Activated T-helper 17 cell treated with anti-CD3 and anti-CD28 coated beads, Interleukin-2, amount 50 U/mL, for 72 hours (primary cell): ENCODE results near the gene MAFG. TPM values are rescaled to one million over a fixed set of nuclear protein-coding genes. Genes with fewer than 3 reads are reported as not detected.
"Not testable (repeated sequence)": the region's sequence is repeated elsewhere in the genome, so short reads cannot be mapped to it uniquely, and the experiment has no call there.

ENCODE experiments used
- ATAC-seq: fragments of 150-1000 bp; cut with Tn5 transposase; replicated peaks from 2 replicates; pipeline ENCODE4 v1.10.0; 2021; ENCODE audit warnings: mild to moderate bottlenecking, moderate library complexity
- H3K27ac Mint-ChIP-seq: one replicate; pipeline ENCODE4 v1.8.0; 2022; ENCODE audit warnings: mixed read lengths
- H3K27me3 Mint-ChIP-seq: one replicate; pipeline ENCODE4 v1.8.0; 2022; ENCODE audit warnings: mixed read lengths
- H3K36me3 Mint-ChIP-seq: one replicate; pipeline ENCODE4 v1.8.0; 2022; ENCODE audit warnings: low read depth, mild to moderate bottlenecking, mixed read lengths
- H3K4me1 Mint-ChIP-seq: one replicate; pipeline ENCODE4 v1.8.0; 2022; ENCODE audit warnings: mixed read lengths
- H3K4me3 Mint-ChIP-seq: one replicate; pipeline ENCODE4 v1.8.0; 2022; ENCODE audit warnings: mild to moderate bottlenecking, mixed read lengths
- H3K9me3 Mint-ChIP-seq: one replicate; pipeline ENCODE4 v1.8.0; 2022; ENCODE audit warnings: mixed read lengths
- total RNA-seq, 2 donors: library from RNA; stranded (reverse); gene quantifications; one replicate each; pipeline ENCODE4 v1.2.3, GENCODE V29; 2022

The MAFG gene
- total RNA-seq, 2 donors from 2014 or later, result 28.9 to 32.6 TPM

GRCh38 chr17:81924557-81925532 lies 2.7 kb downstream of the MAFG start:
- peak overlapping the region; percentile 92 for H3K4me3 Mint-ChIP-seq
- H3K9me3 Mint-ChIP-seq, result no peaks in the 10 kb centered on the region
- H3K27me3 Mint-ChIP-seq, result no peaks in the 10 kb centered on the region
- H3K27ac Mint-ChIP-seq, result peak overlapping the region; percentile 77
- peaks cover 33% of the 10 kb centered on the region for H3K36me3 Mint-ChIP-seq
- H3K4me1 Mint-ChIP-seq, result peaks cover 7% of the 10 kb centered on the region
- no peak for ATAC-seq

GRCh38 chr17:81923302-81924260 lies 4.0 kb downstream of the MAFG start:
- H3K9me3 Mint-ChIP-seq, result no peaks in the 10 kb centered on the region
- peak overlapping the region; percentile 92 for H3K4me3 Mint-ChIP-seq
- no peaks in the 10 kb centered on the region for H3K27me3 Mint-ChIP-seq
- peaks cover 45% of the 10 kb centered on the region for H3K36me3 Mint-ChIP-seq
- H3K4me1 Mint-ChIP-seq, result peaks cover 7% of the 10 kb centered on the region
- ATAC-seq, result no peak
- peak overlapping the region; percentile 77 for H3K27ac Mint-ChIP-seq

- Mint-ChIP-seq H3K36me3 (peaks cover 54% of the 10 kb centered on the region), H3K27me3 (no peaks in the 10 kb centered on the region), H3K9me3 (no peaks in the 10 kb centered on the region), H3K4me3 (no peak overlapping the region), H3K4me1 (peaks cover 7% of the 10 kb centered on the region), H3K27ac (no peak overlapping the region)
- ATAC-seq, result no peak
These were observed 4.8 kb downstream of the MAFG start for GRCh38 chr17:81922566-81923301.

GRCh38 chr17:81921996-81922565 lies 5.5 kb downstream of the MAFG start:
- peaks cover 58% of the 10 kb centered on the region for H3K36me3 Mint-ChIP-seq
- no peaks in the 10 kb centered on the region for H3K27me3 Mint-ChIP-seq
- H3K4me3 Mint-ChIP-seq, result no peak overlapping the region
- H3K27ac Mint-ChIP-seq, result no peak overlapping the region
- H3K9me3 Mint-ChIP-seq, result no peaks in the 10 kb centered on the region
- peaks cover 11% of the 10 kb centered on the region for H3K4me1 Mint-ChIP-seq
- no peak for ATAC-seq

- Mint-ChIP-seq H3K27me3 (no peaks in the 10 kb centered on the region), H3K27ac (no peak overlapping the region), H3K4me1 (peaks cover 13% of the 10 kb centered on the region), H3K9me3 (no peaks in the 10 kb centered on the region), H3K4me3 (no peak overlapping the region), H3K36me3 (peaks cover 63% of the 10 kb centered on the region)
- ATAC-seq, result no peak
These were observed 6.0 kb downstream of the MAFG start for GRCh38 chr17:81921537-81921862.

GRCh38 chr17:81920612-81921536 lies 6.7 kb downstream of the MAFG start:
- ATAC-seq, result no peak

GRCh38 chr17:81918832-81919545 lies 8.5 kb downstream of the MAFG start:
- Mint-ChIP-seq H3K27ac (peak overlapping the region; percentile 55), H3K4me3 (peak overlapping the region; percentile 84), H3K27me3 (no peaks in the 10 kb centered on the region), H3K9me3 (no peaks in the 10 kb centered on the region), H3K4me1 (peaks cover 7% of the 10 kb centered on the region), H3K36me3 (peaks cover 79% of the 10 kb centered on the region)
- no peak for ATAC-seq

More at GRCh38 chr17:81920612-81921536, 6.7 kb downstream of the MAFG start:
- Mint-ChIP-seq H3K36me3 (peaks cover 63% of the 10 kb centered on the region), H3K27ac (no peak overlapping the region), H3K27me3 (no peaks in the 10 kb centered on the region), H3K4me1 (peaks cover 7% of the 10 kb centered on the region), H3K4me3 (no peak overlapping the region), H3K9me3 (no peaks in the 10 kb centered on the region)

- peak overlapping the region; percentile 84 for H3K4me3 Mint-ChIP-seq
- not testable (repeated sequence) for H3K27me3 Mint-ChIP-seq, H3K4me1 Mint-ChIP-seq, H3K9me3 Mint-ChIP-seq
- peak overlapping the region; percentile 55 for H3K27ac Mint-ChIP-seq
- ATAC-seq, result peak; percentile 40
- peaks cover 82% of the 10 kb centered on the region for H3K36me3 Mint-ChIP-seq
These were observed 9.2 kb downstream of the MAFG start for GRCh38 chr17:81918333-81918669.

GRCh38 chr17:81917565-81918332 lies 9.8 kb downstream of the MAFG start, which contains the start of gene SIRT7:
Gene SIRT7 (minus strand): TSS chr17:81918176. CDS start chr17:81918131, 45 bp downstream.
- H3K36me3 Mint-ChIP-seq, result peaks cover 87% of the 10 kb centered on the region
- ATAC-seq, result peak; percentile 92
- H3K9me3 Mint-ChIP-seq, result no peaks in the 10 kb centered on the region
- peak within 1 kb of the TSS; percentile 84 for H3K4me3 Mint-ChIP-seq
- H3K27me3 Mint-ChIP-seq, result no peaks in the 10 kb centered on the region
- peaks cover 7% of the 10 kb centered on the region for H3K4me1 Mint-ChIP-seq
- H3K27ac Mint-ChIP-seq, result peak within 1 kb of the TSS; percentile 55

GRCh38 chr17:81916234-81917001 lies 11.1 kb downstream of the MAFG start:
- Mint-ChIP-seq H3K4me1 (peaks cover 7% of the 10 kb centered on the region), H3K4me3 (peak overlapping the region; percentile 84), H3K9me3 (no peaks in the 10 kb centered on the region), H3K36me3 (peaks cover 90% of the 10 kb centered on the region), H3K27ac (peak overlapping the region; percentile 28), H3K27me3 (no peaks in the 10 kb centered on the region)
- no peak for ATAC-seq

GRCh38 chr17:81915331-81915730 lies 12.2 kb downstream of the MAFG start:
- ATAC-seq, result no peak
- Mint-ChIP-seq H3K27ac (no peak overlapping the region), H3K4me3 (no peak overlapping the region)

More at GRCh38 chr17:81915331-81915730, 12.2 kb downstream of the MAFG start:
- Mint-ChIP-seq H3K36me3 (peaks cover 83% of the 10 kb centered on the region), H3K27me3 (no peaks in the 10 kb centered on the region), H3K4me1 (peaks cover 7% of the 10 kb centered on the region), H3K9me3 (no peaks in the 10 kb centered on the region)
